OCI-LY3 (cell line): ENCODE results near the gene NLRC3.

Experiments used
- EZH2phosphoT487 ChIP-seq: fragments of 200-600 bp; shearing (Covaris generic); IDR thresholded peaks from 2 replicates; pipeline ENCODE4 v1.6.1; 2018; ENCODE audit warnings: antibody characterized with exemption, mixed run types, low read depth
- TF ChIP-seq, protein P1 (sequence below): fragments of 200-600, 300-600 bp; sonication (generic); IDR thresholded peaks from 2 replicates; pipeline ENCODE4 v1.5.1; 2014; ENCODE audit warnings: antibody characterized with exemption, low read length, low read depth

DNA sequence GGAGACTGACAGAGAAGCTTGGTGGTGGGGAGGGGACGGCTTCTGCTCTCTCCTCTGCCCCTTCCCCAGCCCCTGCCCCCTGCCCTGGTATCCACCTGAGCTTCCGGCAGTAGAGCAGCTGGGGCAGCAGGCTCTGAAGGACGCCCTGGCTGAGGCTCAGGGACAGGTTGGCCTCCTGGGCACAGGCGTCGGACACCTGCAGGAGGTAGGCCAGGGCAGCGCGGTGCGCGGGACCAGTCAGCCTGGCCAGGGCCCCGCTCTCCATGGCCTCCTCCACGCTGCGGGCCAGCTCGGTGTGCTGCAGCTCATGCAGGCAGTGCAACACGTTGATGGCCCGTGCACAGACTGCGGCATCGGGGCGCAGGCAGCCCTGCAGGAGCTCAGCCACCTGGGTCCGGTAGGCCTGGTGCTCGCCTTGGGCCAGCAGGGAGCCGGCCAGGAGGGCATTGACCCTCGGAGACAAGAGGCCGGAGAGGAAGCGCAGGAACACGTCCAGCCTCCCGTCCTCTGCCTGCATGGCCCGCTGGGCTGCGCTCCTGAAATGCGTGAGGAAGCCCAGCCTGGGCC, 14.2 kb downstream of the NLRC3 start:
- TF ChIP-seq EZH2phosphoT487, result no peak
- TF ChIP-seq, protein P1, sequence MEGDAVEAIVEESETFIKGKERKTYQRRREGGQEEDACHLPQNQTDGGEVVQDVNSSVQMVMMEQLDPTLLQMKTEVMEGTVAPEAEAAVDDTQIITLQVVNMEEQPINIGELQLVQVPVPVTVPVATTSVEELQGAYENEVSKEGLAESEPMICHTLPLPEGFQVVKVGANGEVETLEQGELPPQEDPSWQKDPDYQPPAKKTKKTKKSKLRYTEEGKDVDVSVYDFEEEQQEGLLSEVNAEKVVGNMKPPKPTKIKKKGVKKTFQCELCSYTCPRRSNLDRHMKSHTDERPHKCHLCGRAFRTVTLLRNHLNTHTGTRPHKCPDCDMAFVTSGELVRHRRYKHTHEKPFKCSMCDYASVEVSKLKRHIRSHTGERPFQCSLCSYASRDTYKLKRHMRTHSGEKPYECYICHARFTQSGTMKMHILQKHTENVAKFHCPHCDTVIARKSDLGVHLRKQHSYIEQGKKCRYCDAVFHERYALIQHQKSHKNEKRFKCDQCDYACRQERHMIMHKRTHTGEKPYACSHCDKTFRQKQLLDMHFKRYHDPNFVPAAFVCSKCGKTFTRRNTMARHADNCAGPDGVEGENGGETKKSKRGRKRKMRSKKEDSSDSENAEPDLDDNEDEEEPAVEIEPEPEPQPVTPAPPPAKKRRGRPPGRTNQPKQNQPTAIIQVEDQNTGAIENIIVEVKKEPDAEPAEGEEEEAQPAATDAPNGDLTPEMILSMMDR, result no peak
